Keratinocyte (primary cell): ENCODE measurements around the gene NUP205. TPM values are rescaled to one million over a fixed set of nuclear protein-coding genes. Genes with fewer than 3 reads are reported as not detected.

ENCODE experiments used
- DNase-seq: peaks from one replicate; pipeline ENCODE4 v3.0.0-alpha.2; 2011; ENCODE audit warnings: low read depth, missing footprints, low spot score
- FAIRE-seq: peaks from 2 replicates; lab custom pipeline; 2011; peaks lifted over from hg19 to GRCh38; lab: Jason Lieb, UNC
- H2AFZ ChIP-seq: 2 replicates; pipeline ENCODE4 v1.6.0; 2012; ENCODE audit warnings: low read length, control low read depth, inconsistent platforms; ENCODE audit not compliant: control insufficient read depth
- H3K27ac ChIP-seq: 2 replicates; pipeline ENCODE4 v1.5.1; 2011; ENCODE audit warnings: low read length; ENCODE audit not compliant: control insufficient read depth, insufficient read depth
- H3K27me3 ChIP-seq: 3 replicates; pipeline ENCODE4 v1.6.0; 2011; ENCODE audit warnings: low read length; ENCODE audit not compliant: control insufficient read depth, insufficient read depth; ENCODE audit errors: extremely low read depth
- H3K36me3 ChIP-seq, 2 experiments: 2 replicates in 1 of 2; 3 replicates in 1 of 2; pipeline ENCODE4 v1.5.1; 2011; ENCODE audit warnings: low read length in 2 of 2, mild to moderate bottlenecking in 1 of 2; ENCODE audit not compliant: control insufficient read depth in 2 of 2, insufficient read depth in 2 of 2; ENCODE audit errors: extremely low read depth in 1 of 2
- H3K4me1 ChIP-seq: 3 replicates; pipeline ENCODE4 v1.5.1; 2011; ENCODE audit warnings: low read length; ENCODE audit not compliant: control insufficient read depth, insufficient read depth; ENCODE audit errors: extremely low read depth
- H3K4me2 ChIP-seq: 3 replicates; pipeline ENCODE4 v1.6.0; 2011; ENCODE audit warnings: low read depth, low read length; ENCODE audit not compliant: control insufficient read depth, insufficient read depth; ENCODE audit errors: extremely low read depth
- H3K4me3 ChIP-seq, 3 experiments: fragments of 200-600 bp in 1 of 3; sonication (generic) in 1 of 3; 2 replicates in 2 of 3; 3 replicates in 1 of 3; pipeline ENCODE4 v1.5.1; 2011 to 2016; ENCODE audit warnings: low read length in 3 of 3, mild to moderate bottlenecking in 3 of 3, control low read depth in 2 of 3, inconsistent platforms in 1 of 3, low read depth in 1 of 3, mixed read lengths in 1 of 3, mixed run types in 1 of 3, moderate library complexity in 1 of 3; ENCODE audit not compliant: control insufficient read depth in 2 of 3, insufficient read depth in 2 of 3; ENCODE audit errors: extremely low read depth in 1 of 3
- H3K79me2 ChIP-seq: 2 replicates; pipeline ENCODE4 v1.6.0; 2012; ENCODE audit warnings: low read length; ENCODE audit not compliant: control insufficient read depth, insufficient read depth
- H3K9ac ChIP-seq: 3 replicates; pipeline ENCODE4 v1.6.0; 2011; ENCODE audit warnings: low read length; ENCODE audit not compliant: control insufficient read depth, insufficient read depth; ENCODE audit errors: extremely low read depth
- H3K9me1 ChIP-seq: 3 replicates; pipeline ENCODE4 v1.6.0; 2011; ENCODE audit warnings: low read length; ENCODE audit not compliant: control insufficient read depth, insufficient read depth; ENCODE audit errors: extremely low read depth
- H3K9me3 ChIP-seq: 2 replicates; pipeline ENCODE4 v1.5.1; 2012; ENCODE audit warnings: low read depth, low read length; ENCODE audit not compliant: control insufficient read depth
- H4K20me1 ChIP-seq: 3 replicates; pipeline ENCODE4 v1.6.0; 2011; ENCODE audit warnings: low read length; ENCODE audit not compliant: control insufficient read depth, insufficient read depth; ENCODE audit errors: extremely low read depth
- CTCF ChIP-seq, 3 experiments: IDR thresholded peaks in 1 of 3; conservative IDR thresholded peaks in 1 of 3; optimal IDR thresholded peaks in 1 of 3; 2 replicates in 2 of 3; 3 replicates in 1 of 3; pipeline versions ENCODE3 to v1.5.1; 2011; ENCODE audit warnings: low read length in 3 of 3, mild to moderate bottlenecking in 3 of 3, moderate library complexity in 2 of 3, control low read depth in 1 of 3, inconsistent platforms in 1 of 3; ENCODE audit not compliant: insufficient read depth in 2 of 3; ENCODE audit errors: extremely low read depth in 1 of 3
- EZH2 ChIP-seq: IDR thresholded peaks from one replicate; pipeline ENCODE4 v1.6.1; 2012; ENCODE audit warnings: inconsistent platforms, mild to moderate bottlenecking, low read length, moderate library complexity
- dilution Hi-C: fragments of 300-500 bp; cut with MboI; formaldehyde crosslinking; loops from one replicate; pipeline ENCODE4 v1.7.0; 2020; ENCODE audit warnings: low sequenced_read_pairs; ENCODE audit not compliant: extremely low pct_ligation_motif_present
- polyA plus RNA-seq, 5 experiments: library from polyadenylated mRNA; depleted of rRNA in 3 of 5; stranded (reverse) in 3 of 5; stranded (forward) in 1 of 5; unstranded in 1 of 5; fragments of >200 nt; gene quantifications; 1 replicate in 1 of 5; 2 replicates in 3 of 5; 3 replicates in 1 of 5; pipeline versions ENCODE4 v1.2.1 to v1.2.3, GENCODE V29; 2011 to 2012; ENCODE audit warnings: missing spikeins in 2 of 5, low read depth in 1 of 5, low replicate concordance in 1 of 5

Gene NUP205
- polyA plus RNA-seq, 1 donor (not counting 4 experiments of a cell fraction or from before 2014, with no cell fraction given): 74.6 TPM

GRCh38 chr7:135669774-135670173 lies 112.1 kb downstream of the NUP205 start:
- H4K20me1 ChIP-seq: no peaks in the 10 kb centered on the region
- peaks cover 82% of the 10 kb centered on the region for H3K79me2 ChIP-seq
- no peaks in the 10 kb centered on the region for H3K27me3 ChIP-seq
- H3K4me1 ChIP-seq: peaks cover 32% of the 10 kb centered on the region
- dilution Hi-C loops: no loop called here
- TF ChIP-seq CTCF (optimal IDR thresholded peaks at IDR 0.05 in 1 of 3, IDR thresholded peaks at IDR 0.05 in 1 of 3, conservative IDR thresholded peaks at IDR 0.05 in 1 of 3; ENCODE audit: extremely low read depth in 1 of 3, insufficient read depth in 2 of 3, low read length in 3 of 3): no peak
- no peak for TF ChIP-seq EZH2
- H3K4me3 ChIP-seq: no peak overlapping the region
- FAIRE-seq (no peak), DNase-seq (no peak)
- H3K4me2 ChIP-seq: peak overlapping the region; percentile 70
- H3K9me1 ChIP-seq: no peaks in the 10 kb centered on the region
- no peak overlapping the region for H2AFZ ChIP-seq
- H3K27ac ChIP-seq: peak overlapping the region; percentile 47
- H3K9ac ChIP-seq: no peak overlapping the region
- no peaks in the 10 kb centered on the region for H3K9me3 ChIP-seq
- peaks cover 1 to 3% of the 10 kb centered on the region in 2 experiments for H3K36me3 ChIP-seq

GRCh38 chr7:135670179-135670578 lies 112.5 kb downstream of the NUP205 start:
- peak; percentile 81 for FAIRE-seq
- Histone ChIP-seq H3K79me2 (peaks cover 78% of the 10 kb centered on the region), H3K36me3 (peaks cover 1 to 3% of the 10 kb centered on the region in 2 experiments), H3K9me3 (no peaks in the 10 kb centered on the region), H3K9ac (peak overlapping the region; percentile 18), H4K20me1 (no peaks in the 10 kb centered on the region), H3K4me1 (peaks cover 31% of the 10 kb centered on the region), H3K27me3 (no peaks in the 10 kb centered on the region), H3K4me2 (peak overlapping the region; percentile 70), H3K27ac (peak overlapping the region; percentile 47), H3K4me3 (no peak overlapping the region), H3K9me1 (no peaks in the 10 kb centered on the region), H2AFZ (no peak overlapping the region)
- TF ChIP-seq CTCF (optimal IDR thresholded peaks at IDR 0.05 in 1 of 3, IDR thresholded peaks at IDR 0.05 in 1 of 3, conservative IDR thresholded peaks at IDR 0.05 in 1 of 3; ENCODE audit: extremely low read depth in 1 of 3, insufficient read depth in 2 of 3, low read length in 3 of 3) (no peak), EZH2 (no peak)
- DNase-seq: no peak
- dilution Hi-C loops: no loop called here
